K562 (cell line): ENCODE data around the gene WDR20. TPM values are rescaled to one million over a fixed set of nuclear protein-coding genes. Genes with fewer than 3 reads are reported as not detected.

Experiments used
- ATAC-seq: fragments of 200-7000 bp; cut with Tn5 transposase; 3 replicates; pipeline ENCODE4 v1.9.1; 2020; ENCODE audit warnings: moderate library complexity
- BruUV-seq: library from RNA; stranded (reverse); fragments of 400-500 nt; replicated peaks from 2 replicates; lab custom pipeline; 2021; lab: Mats Ljungman, UMichigan
- CTCF ChIA-PET: fragments of 300-600 bp; formaldehyde crosslinking; extraction: SDS; loops from one replicate; lab custom pipeline; 2021; ENCODE audit warnings: low intra/inter-chr PET ratio; lab: Yijun Ruan, JAX
- POLR2A ChIA-PET: fragments of 300-600, 350-650 bp; sonication (Branson Sonifier 250); formaldehyde crosslinking; extraction: SDS; loops from one replicate; lab custom pipeline; 2021; ENCODE audit warnings: antibody characterized with exemption, inconsistent platforms; lab: Yijun Ruan, JAX
- DNase-seq, 4 experiments: peaks; one replicate each; pipeline versions ENCODE4 v3.0.0 to v3.0.0-alpha.2; 2011 to 2018; ENCODE audit warnings: low spot score in 3 of 4, mixed read lengths in 3 of 4; ENCODE audit errors: extremely low read depth in 1 of 4
- FAIRE-seq: peaks from 2 replicates; lab custom pipeline; 2011; peaks lifted over from hg19 to GRCh38; lab: Jason Lieb, UNC
- H2AFZ ChIP-seq: 2 replicates; pipeline ENCODE4 v1.6.0; 2011; ENCODE audit warnings: low read depth, low read length, control low read depth, inconsistent platforms
- H3K27ac ChIP-seq: fragments of 200-600 bp; 3 replicates; pipeline ENCODE4 v1.8.0; 2011; ENCODE audit warnings: low read depth, mild to moderate bottlenecking, control low read depth, inconsistent platforms, low read length, moderate library complexity, mixed read lengths; ENCODE audit errors: extremely low read depth
- H3K27me3 ChIP-seq, 2 experiments: fragments of 300-600 bp in 1 of 2; 2 replicates in 1 of 2; 3 replicates in 1 of 2; pipeline versions ENCODE4 v1.6.0 to v1.8.0; 2011; ENCODE audit warnings: inconsistent platforms in 2 of 2, low read length in 2 of 2, mild to moderate bottlenecking in 1 of 2, mixed read lengths in 1 of 2, moderate library complexity in 1 of 2; ENCODE audit not compliant: control insufficient read depth in 2 of 2, insufficient read depth in 2 of 2
- H3K36me3 ChIP-seq: fragments of 300-600 bp; 3 replicates; pipeline ENCODE4 v1.8.0; 2011; ENCODE audit warnings: mild to moderate bottlenecking, low read length, inconsistent platforms; ENCODE audit not compliant: control insufficient read depth, insufficient read depth
- H3K4me1 ChIP-seq, 2 experiments: fragments of 200-600 bp in 1 of 2; replicated peaks in 1 of 2; 2 replicates in 1 of 2; 3 replicates in 1 of 2; pipeline versions ENCODE4 v1.5.1 to v1.8.0; 2011; ENCODE audit warnings: inconsistent platforms in 2 of 2, low read length in 2 of 2, mild to moderate bottlenecking in 1 of 2, mixed read lengths in 1 of 2, moderate library complexity in 1 of 2; ENCODE audit not compliant: control insufficient read depth in 2 of 2, insufficient read depth in 2 of 2
- H3K4me2 ChIP-seq: 2 replicates; pipeline ENCODE4 v1.6.1; 2011; ENCODE audit warnings: low read length, control low read depth, inconsistent platforms, mixed read lengths; ENCODE audit not compliant: insufficient read depth
- H3K4me3 ChIP-seq: fragments of 200-600 bp; sonication (generic), shearing (Covaris generic); 2 replicates; pipeline ENCODE4 v1.5.1; 2016; ENCODE audit warnings: control low read depth, inconsistent platforms
- H3K79me2 ChIP-seq: fragments of 200-600 bp; 3 replicates; pipeline ENCODE4 v1.8.0; 2011; ENCODE audit warnings: low read length, inconsistent platforms; ENCODE audit not compliant: control insufficient read depth, insufficient read depth
- H3K9ac ChIP-seq, 2 experiments: 2 replicates each; pipeline versions ENCODE4 v1.6.0 to v1.6.1; 2011; ENCODE audit warnings: low read depth in 2 of 2, low read length in 2 of 2, control low read depth in 1 of 2, inconsistent platforms in 1 of 2, mild to moderate bottlenecking in 1 of 2, mixed read lengths in 1 of 2; ENCODE audit not compliant: insufficient read depth in 1 of 2
- H3K9me1 ChIP-seq: one replicate; pipeline ENCODE4 v1.6.0; 2011; ENCODE audit warnings: inconsistent platforms, mild to moderate bottlenecking, low read length, moderate library complexity; ENCODE audit not compliant: control insufficient read depth, insufficient read depth
- H3K9me3 ChIP-seq: replicated peaks from 2 replicates; pipeline ENCODE4 v1.5.1; 2011; ENCODE audit warnings: low read depth, low read length, inconsistent platforms; ENCODE audit not compliant: control insufficient read depth, insufficient read depth
- H4K20me1 ChIP-seq: replicated peaks from 2 replicates; pipeline ENCODE4 v1.6.1; 2011; ENCODE audit warnings: low read length, inconsistent platforms, mixed read lengths; ENCODE audit not compliant: control insufficient read depth, insufficient read depth
- BDP1 ChIP-seq: IDR thresholded peaks from 3 replicates; pipeline ENCODE4 v1.6.1; 2011; ENCODE audit not compliant: insufficient read length, insufficient read depth
- EP300 ChIP-seq: IDR thresholded peaks from 2 replicates; pipeline ENCODE4 v1.6.1; 2012; ENCODE audit warnings: low read length, improper control_type of control experiment
- FOSL1 ChIP-seq: fragments of 200-800 bp; sonication (Bioruptor generic); conservative IDR thresholded peaks from 2 replicates; pipeline ENCODE4 v1.6.1; 2016; ENCODE audit warnings: missing genetic modification characterization, missing compliant biosample characterization
- FOXP1 ChIP-seq: sonication (generic); formaldehyde crosslinking; IDR thresholded peaks from 2 replicates; pipeline ENCODE4 v1.8.0; 2022; ENCODE audit warnings: mild to moderate bottlenecking, missing genetic modification reagents
- HDAC8 ChIP-seq: fragments of 450-650 bp; IDR thresholded peaks from 2 replicates; pipeline ENCODE4 v1.6.1; 2016; ENCODE audit warnings: mild to moderate bottlenecking, missing genetic modification characterization, moderate library complexity, missing compliant biosample characterization
- HNRNPK ChIP-seq: fragments of 200-400 bp; formaldehyde crosslinking; IDR thresholded peaks from one replicate; pipeline ENCODE4 v1.6.1; 2018; ENCODE audit warnings: mild to moderate bottlenecking, low read depth, low read length; ENCODE audit not compliant: poor library complexity, severe bottlenecking
- LEF1 ChIP-seq: fragments of 450-650 bp; IDR thresholded peaks from 2 replicates; pipeline ENCODE4 v1.6.1; 2016; ENCODE audit warnings: mild to moderate bottlenecking
- MAFK ChIP-seq: IDR thresholded peaks from 2 replicates; pipeline ENCODE4 v1.6.1; 2011; ENCODE audit warnings: low read length, improper control_type of control experiment
- POU5F1 ChIP-seq: fragments of 150-350 bp; IDR thresholded peaks from 2 replicates; pipeline ENCODE4 v1.6.1; 2014; ENCODE audit warnings: borderline replicate concordance, low read length, low read depth, mild to moderate bottlenecking; ENCODE audit not compliant: partially characterized antibody
- SMARCA4 ChIP-seq: fragments of 450-650 bp; IDR thresholded peaks from 2 replicates; pipeline ENCODE4 v1.6.1; 2016
- ZNF165 ChIP-seq: fragments of 250-450 bp; sonication (Bioruptor Pico); IDR thresholded peaks from 2 replicates; pipeline ENCODE4 v1.4.0; 2020; ENCODE audit warnings: borderline replicate concordance
- WGBS: fragments of 100-300 bp; shearing (Covaris generic); methylation state at CpG from one replicate; pipeline ENCODE4 v1.1.6; 2016; ENCODE audit warnings: low coverage, mixed read lengths; ENCODE audit not compliant: insufficient coverage; ENCODE audit errors: missing lambda C conversion rate; 5-methylcytosine and 5-hydroxymethylcytosine counted together
- in situ Hi-C: fragments of 300-500 bp; cut with MboI; formaldehyde crosslinking; loops from 4 replicates; pipeline ENCODE4 v1.15.0; 2018; ENCODE audit warnings: inconsistent platforms, mixed read lengths
- intact Hi-C: fragments of 100-400 bp; cut with micrococcal nuclease; formaldehyde crosslinking; loops from 2 replicates; pipeline ENCODE4 v1.14.2; 2022
- polyA plus RNA-seq, 8 experiments: library from polyadenylated mRNA; depleted of rRNA in 4 of 8; stranded (reverse) in 5 of 8; unstranded in 3 of 8; fragments of >200 nt; fragmentation: Nextera tagmentation in 2 of 8; fragmentation: Illumina TruSeq in 1 of 8; extraction: Ambion mirVana in 2 of 8; extraction: Trizol in 1 of 8; gene quantifications; 2 replicates each; pipeline versions ENCODE4 v1.2.1 to v1.2.3, GENCODE V29; 2011 to 2014; ENCODE audit warnings: inconsistent platforms in 1 of 8, missing spikeins in 1 of 8
- total RNA-seq, 7 experiments: library from RNA; depleted of rRNA in 6 of 7; stranded (reverse); fragments of >200 nt in 6 of 7; fragmentation: Illumina TruSeq in 2 of 7; extraction: Trizol in 2 of 7; gene quantifications; 2 replicates each; pipeline versions ENCODE4 v1.2.1 to v1.2.3, GENCODE V29; 2011 to 2021; ENCODE audit warnings: low replicate concordance in 1 of 7
- TF ChIP-seq, protein P1 (sequence below): sonication (generic); formaldehyde crosslinking; IDR thresholded peaks from 2 replicates; pipeline ENCODE4 v1.8.0; 2022; ENCODE audit warnings: mild to moderate bottlenecking, missing genetic modification reagents
- TF ChIP-seq, protein P2 (sequence below), 2 experiments: fragments of 450-650 bp; conservative IDR thresholded peaks; 2 replicates each; pipeline ENCODE4 v1.6.1; 2017; ENCODE audit warnings: mild to moderate bottlenecking in 2 of 2, moderate library complexity in 2 of 2
- TF ChIP-seq, protein P3 (sequence below), 2 experiments: fragments of 450-650 bp in 1 of 2; sonication (generic) in 1 of 2; formaldehyde crosslinking in 1 of 2; IDR thresholded peaks in 1 of 2; conservative IDR thresholded peaks in 1 of 2; 2 replicates each; pipeline versions ENCODE4 v1.6.1 to v1.8.1; 2016 to 2023; ENCODE audit warnings: mild to moderate bottlenecking in 2 of 2, moderate library complexity in 2 of 2, inconsistent platforms in 1 of 2, missing genetic modification reagents in 1 of 2
- TF ChIP-seq, protein P4 (sequence below): sonication (generic); formaldehyde crosslinking; IDR thresholded peaks from 2 replicates; pipeline ENCODE4 v1.8.1; 2022; ENCODE audit warnings: missing genetic modification reagents

WDR20 gene
- total and polyA plus RNA-seq, 9 of the 15 experiments (the other 6 are each of a cell fraction or from before 2014, with no cell fraction given), result 7.0 to 15.3 (median 11.8) TPM

GRCh38 chr14:102154821-102155549, 15.3 kb downstream of the WDR20 start:
- H3K4me2 ChIP-seq, result peak overlapping the region; percentile 14; the same call in 1 of the 2 replicates
- DNase-seq, result peak in 1 of 4 experiments; percentile 24
- H3K9ac ChIP-seq, result no peak overlapping the region; a peak in 1 of 4 replicates
- peak; percentile 65 for FAIRE-seq
- 35% methylated on average over 2 of the region's 2 CpGs for WGBS
- peak overlapping the region; percentile 51; the same call in 1 of the 3 replicates for H3K27ac ChIP-seq
- BruUV-seq, result no TSS peak
- peaks cover 4% of the 10 kb centered on the region for H3K9me3 ChIP-seq
- ChIA-PET POLR2A (interaction anchor here (0.7 to 1.7 kb wide), 2 partner anchors 11 to 77 kb away, joined by 3 to 9 read pairs; no protein-coding TSS in a partner anchor), CTCF (no interaction called here)
- ATAC-seq, result peak; percentile 61
- H4K20me1 ChIP-seq, result peaks cover 6% of the 10 kb centered on the region; the same call in 1 of the 2 replicates
- H2AFZ ChIP-seq, result no peak overlapping the region
- H3K4me3 ChIP-seq, result no peak overlapping the region
- H3K27me3 ChIP-seq, result no peaks in the 10 kb centered on the region
- in situ Hi-C loops (no loop called here), intact Hi-C loops (no loop called here)
- H3K36me3 ChIP-seq, result peaks cover 14% of the 10 kb centered on the region; the same call in 2 of the 3 replicates
- no peaks in the 10 kb centered on the region for H3K9me1 ChIP-seq
- peaks cover 9 to 29% of the 10 kb centered on the region in 2 experiments for H3K4me1 ChIP-seq
- H3K79me2 ChIP-seq, result peaks cover 81% of the 10 kb centered on the region
- no peak for TF ChIP-seq HDAC8 (tag)
- no peak for TF ChIP-seq BDP1
- TF ChIP-seq SMARCA4, result 0 out of 2 replicates have a peak, but pooled peaks have one; percentile 17
- peak; percentile 72 for TF ChIP-seq FOSL1 (tag)
- TF ChIP-seq, protein P1, sequence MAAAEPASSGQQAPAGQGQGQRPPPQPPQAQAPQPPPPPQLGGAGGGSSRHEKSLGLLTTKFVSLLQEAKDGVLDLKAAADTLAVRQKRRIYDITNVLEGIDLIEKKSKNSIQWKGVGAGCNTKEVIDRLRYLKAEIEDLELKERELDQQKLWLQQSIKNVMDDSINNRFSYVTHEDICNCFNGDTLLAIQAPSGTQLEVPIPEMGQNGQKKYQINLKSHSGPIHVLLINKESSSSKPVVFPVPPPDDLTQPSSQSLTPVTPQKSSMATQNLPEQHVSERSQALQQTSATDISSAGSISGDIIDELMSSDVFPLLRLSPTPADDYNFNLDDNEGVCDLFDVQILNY, result no peak
- TF ChIP-seq POU5F1, result no peak
- TF ChIP-seq, protein P2, sequence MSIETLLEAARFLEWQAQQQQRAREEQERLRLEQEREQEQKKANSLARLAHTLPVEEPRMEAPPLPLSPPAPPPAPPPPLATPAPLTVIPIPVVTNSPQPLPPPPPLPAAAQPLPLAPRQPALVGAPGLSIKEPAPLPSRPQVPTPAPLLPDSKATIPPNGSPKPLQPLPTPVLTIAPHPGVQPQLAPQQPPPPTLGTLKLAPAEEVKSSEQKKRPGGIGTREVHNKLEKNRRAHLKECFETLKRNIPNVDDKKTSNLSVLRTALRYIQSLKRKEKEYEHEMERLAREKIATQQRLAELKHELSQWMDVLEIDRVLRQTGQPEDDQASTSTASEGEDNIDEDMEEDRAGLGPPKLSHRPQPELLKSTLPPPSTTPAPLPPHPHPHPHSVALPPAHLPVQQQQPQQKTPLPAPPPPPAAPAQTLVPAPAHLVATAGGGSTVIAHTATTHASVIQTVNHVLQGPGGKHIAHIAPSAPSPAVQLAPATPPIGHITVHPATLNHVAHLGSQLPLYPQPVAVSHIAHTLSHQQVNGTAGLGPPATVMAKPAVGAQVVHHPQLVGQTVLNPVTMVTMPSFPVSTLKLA (conservative IDR thresholded peaks at IDR 0.05), result 0 out of 4 replicates have a peak, but pooled peaks of 1 of the 2 experiments have one; percentile 25
- no peak for TF ChIP-seq MAFK
- TF ChIP-seq ZNF165 (CRISPR knock-in tag), result no peak
- no peak for TF ChIP-seq LEF1
- TF ChIP-seq, protein P3, sequence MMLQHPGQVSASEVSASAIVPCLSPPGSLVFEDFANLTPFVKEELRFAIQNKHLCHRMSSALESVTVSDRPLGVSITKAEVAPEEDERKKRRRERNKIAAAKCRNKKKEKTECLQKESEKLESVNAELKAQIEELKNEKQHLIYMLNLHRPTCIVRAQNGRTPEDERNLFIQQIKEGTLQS (IDR thresholded peaks at IDR 0.05), result peak; percentile 17; the same call in 1 of the 2 replicates
- TF ChIP-seq, protein P3 (CRISPR knock-in tag; conservative IDR thresholded peaks at IDR 0.05), result no peak
- no peak for TF ChIP-seq EP300
- TF ChIP-seq, protein P4, sequence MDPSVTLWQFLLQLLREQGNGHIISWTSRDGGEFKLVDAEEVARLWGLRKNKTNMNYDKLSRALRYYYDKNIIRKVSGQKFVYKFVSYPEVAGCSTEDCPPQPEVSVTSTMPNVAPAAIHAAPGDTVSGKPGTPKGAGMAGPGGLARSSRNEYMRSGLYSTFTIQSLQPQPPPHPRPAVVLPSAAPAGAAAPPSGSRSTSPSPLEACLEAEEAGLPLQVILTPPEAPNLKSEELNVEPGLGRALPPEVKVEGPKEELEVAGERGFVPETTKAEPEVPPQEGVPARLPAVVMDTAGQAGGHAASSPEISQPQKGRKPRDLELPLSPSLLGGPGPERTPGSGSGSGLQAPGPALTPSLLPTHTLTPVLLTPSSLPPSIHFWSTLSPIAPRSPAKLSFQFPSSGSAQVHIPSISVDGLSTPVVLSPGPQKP (CRISPR knock-in tag), result no peak
- TF ChIP-seq HNRNPK, result no peak
- no peak for TF ChIP-seq FOXP1
